ENCODE results near the gene GRAMD1C.
A peak's percentile ranks its signal among the peaks of the same experiment; 100 is the strongest.

GRAMD1C gene

GRCh38 chr3:113852506-113852905 is 13.9 kb downstream of the GRAMD1C start:
- DNase-seq, result no peak

GRCh38 chr3:113867506-113867905 is 28.9 kb downstream of the GRAMD1C start:
- DNase-seq, result no peak

- no peak for DNase-seq
Observed at GRCh38 chr3:113873293-113873692, 34.7 kb downstream of the GRAMD1C start.

GRCh38 chr3:113873814-113874526 is 35.4 kb downstream of the GRAMD1C start:
- no peak for DNase-seq

GRCh38 chr3:113878403-113878802 is 39.8 kb downstream of the GRAMD1C start:
- no peak for DNase-seq

GRCh38 chr3:113885050-113885449 is 46.5 kb downstream of the GRAMD1C start:
- no peak for DNase-seq

- DNase-seq, result no peak
Observed at GRCh38 chr3:113890256-113890900, 51.8 kb downstream of the GRAMD1C start.

- no peak for DNase-seq
Observed at GRCh38 chr3:113894927-113895326, 56.3 kb downstream of the GRAMD1C start.

- no peak for DNase-seq
Observed at GRCh38 chr3:113895964-113896363, 57.4 kb downstream of the GRAMD1C start.

- DNase-seq, result no peak
Observed at GRCh38 chr3:113896930-113897329, 58.3 kb downstream of the GRAMD1C start.

GRCh38 chr3:113897373-113897777 is 58.8 kb downstream of the GRAMD1C start:
- DNase-seq, result peak; percentile 13

- DNase-seq, result no peak
Observed at GRCh38 chr3:113898892-113899291, 60.3 kb downstream of the GRAMD1C start.

GRCh38 chr3:113906568-113907140 is 68.1 kb downstream of the GRAMD1C start:
- no peak for DNase-seq

- DNase-seq, result no peak
Observed at GRCh38 chr3:113908133-113908532, 69.5 kb downstream of the GRAMD1C start.

- DNase-seq, result no peak
Observed at GRCh38 chr3:113910966-113911365, 72.4 kb downstream of the GRAMD1C start.

- DNase-seq, result peak; percentile 8
Observed at GRCh38 chr3:113912552-113913236, 74.1 kb downstream of the GRAMD1C start.

GRCh38 chr3:113914646-113915045 is 76.1 kb downstream of the GRAMD1C start:
- DNase-seq, result no peak

- no peak for DNase-seq
Observed at GRCh38 chr3:113927556-113927955, 89.0 kb downstream of the GRAMD1C start.

GRCh38 chr3:113946831-113947230 is 108.2 kb downstream of the GRAMD1C start:
- DNase-seq, result no peak

GRCh38 chr3:113947372-113948014 is 108.9 kb downstream of the GRAMD1C start, which contains the start of gene ZDHHC23:
ZDHHC23 (plus strand) TSS chr3:113948013; CDS start chr3:113948803, 790 bp downstream.
- DNase-seq, result no peak

- DNase-seq, result no peak
Observed at GRCh38 chr3:113948015-113948917, 109.7 kb downstream of the GRAMD1C start.

GRCh38 chr3:113952921-113953320 is 114.3 kb downstream of the GRAMD1C start:
- DNase-seq, result no peak
